ENCODE measurements around the gene ASTN2. TPM values are rescaled to one million over a fixed set of nuclear protein-coding genes. Genes with fewer than 3 reads are reported as not detected.

Gene ASTN2
- total RNA-seq, 1 experiment from 2014 or later, result 4.8 TPM

- Histone ChIP-seq H3K9me3 (ENCODE audit: control insufficient read depth in 1 of 2, insufficient read depth in 1 of 2, low read depth in 1 of 2, low read length in 2 of 2) (no peaks in the 10 kb centered on the region), H2AFZ (ENCODE audit: low read depth, low read length, poor library complexity, severe bottlenecking) (no peak overlapping the region), H3K9ac (ENCODE audit: low read length) (no peak overlapping the region), H3K4me2 (ENCODE audit: low read length) (no peak overlapping the region), H4K20me1 (ENCODE audit: insufficient read depth) (no peaks in the 10 kb centered on the region), H3K9me2 (ENCODE audit: insufficient read depth) (no peaks in the 10 kb centered on the region), H3K4me3 (replicated peaks in 1 of 2; ENCODE audit: low read depth in 1 of 2, low read length in 2 of 2) (no peak overlapping the region), H3K36me3 (ENCODE audit: control insufficient read depth in 1 of 2, insufficient read depth in 2 of 2, low read length in 2 of 2) (no peaks in the 10 kb centered on the region), H3K79me2 (ENCODE audit: insufficient read depth, low read length) (peaks cover 12% of the 10 kb centered on the region), H3K27me3 (ENCODE audit: insufficient read depth, low read length) (no peaks in the 10 kb centered on the region), H3K27ac (ENCODE audit: low read depth, low read length) (no peak overlapping the region), H3K4me1 (ENCODE audit: control insufficient read depth in 1 of 2, insufficient read depth in 2 of 2, low read length in 2 of 2) (peaks cover 0 to 20% of the 10 kb centered on the region in 2 experiments; a peak in 2 of 4 replicates)
- ChIA-PET RAD21 (ENCODE audit: low non-redundant PET in 1 of 2, low total read pairs in 2 of 2, uncharacterized antibody in 2 of 2, unreplicated experiment in 2 of 2) (no interaction called here), POLR2A (no interaction called here), CTCF (no interaction called here)
- no TSS peak for BruUV-seq (replicated peaks)
- TF ChIP-seq TCF7L2 (IDR thresholded peaks at IDR 0.05; ENCODE audit: borderline replicate concordance, extremely low read depth, insufficient read depth, insufficient read length) (no peak), ZBTB33 (IDR thresholded peaks at IDR 0.05; ENCODE audit: extremely low read depth, insufficient replicate concordance, low read length) (no peak), YY1 (IDR thresholded peaks at IDR 0.05; ENCODE audit: extremely low read depth, insufficient replicate concordance, low read depth, low read length) (no peak)
- TF ChIP-seq, protein P1, sequence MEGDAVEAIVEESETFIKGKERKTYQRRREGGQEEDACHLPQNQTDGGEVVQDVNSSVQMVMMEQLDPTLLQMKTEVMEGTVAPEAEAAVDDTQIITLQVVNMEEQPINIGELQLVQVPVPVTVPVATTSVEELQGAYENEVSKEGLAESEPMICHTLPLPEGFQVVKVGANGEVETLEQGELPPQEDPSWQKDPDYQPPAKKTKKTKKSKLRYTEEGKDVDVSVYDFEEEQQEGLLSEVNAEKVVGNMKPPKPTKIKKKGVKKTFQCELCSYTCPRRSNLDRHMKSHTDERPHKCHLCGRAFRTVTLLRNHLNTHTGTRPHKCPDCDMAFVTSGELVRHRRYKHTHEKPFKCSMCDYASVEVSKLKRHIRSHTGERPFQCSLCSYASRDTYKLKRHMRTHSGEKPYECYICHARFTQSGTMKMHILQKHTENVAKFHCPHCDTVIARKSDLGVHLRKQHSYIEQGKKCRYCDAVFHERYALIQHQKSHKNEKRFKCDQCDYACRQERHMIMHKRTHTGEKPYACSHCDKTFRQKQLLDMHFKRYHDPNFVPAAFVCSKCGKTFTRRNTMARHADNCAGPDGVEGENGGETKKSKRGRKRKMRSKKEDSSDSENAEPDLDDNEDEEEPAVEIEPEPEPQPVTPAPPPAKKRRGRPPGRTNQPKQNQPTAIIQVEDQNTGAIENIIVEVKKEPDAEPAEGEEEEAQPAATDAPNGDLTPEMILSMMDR (IDR thresholded peaks at IDR 0.05 in 2 of 3, conservative IDR thresholded peaks at IDR 0.05 in 1 of 3; ENCODE audit: borderline replicate concordance in 1 of 3, insufficient read depth in 1 of 3, low read depth in 2 of 3, low read length in 2 of 3), result no peak
- intact Hi-C loops (cut with micrococcal nuclease), result no loop called here
- DNase-seq (ENCODE audit: low read depth, low spot score), result no peak
- no peak for ATAC-seq
Measured at GRCh38 chr9:116683535-116683934, 731.3 kb downstream of the ASTN2 start.
